HG02623 (cell line): ENCODE measurements around the gene SLBP.
"Not testable (repeated sequence)": the region's sequence is repeated elsewhere in the genome, so short reads cannot be mapped to it uniquely, and the experiment has no call there.

Experiments used
- ATAC-seq: cut with Tn5 transposase; IDR thresholded peaks from one replicate; pipeline ENCODE4 v1.9.1; 2021; ENCODE audit warnings: moderate library complexity; ENCODE audit not compliant: unreplicated experiment

SLBP gene

DNA sequence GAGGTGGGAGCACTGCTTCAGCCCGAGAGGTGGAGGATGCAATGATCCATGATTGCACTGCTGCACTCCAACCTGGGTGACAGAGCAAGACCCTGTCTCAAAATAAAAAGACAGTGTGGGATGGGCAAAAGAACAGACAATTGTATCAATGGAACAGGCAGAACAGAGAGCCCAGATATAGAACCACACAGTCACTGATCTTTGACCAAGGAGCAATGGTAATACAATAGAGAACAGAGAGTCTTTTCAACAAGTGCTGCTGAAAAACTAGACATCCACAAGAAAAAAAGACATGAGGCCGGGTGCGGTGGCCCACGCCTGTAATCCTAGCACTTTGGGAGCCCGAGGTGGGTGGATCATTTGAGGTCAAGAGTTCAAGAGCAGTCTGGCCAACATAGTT lies 33.9 kb downstream of the SLBP start:
- no peak for ATAC-seq

DNA sequence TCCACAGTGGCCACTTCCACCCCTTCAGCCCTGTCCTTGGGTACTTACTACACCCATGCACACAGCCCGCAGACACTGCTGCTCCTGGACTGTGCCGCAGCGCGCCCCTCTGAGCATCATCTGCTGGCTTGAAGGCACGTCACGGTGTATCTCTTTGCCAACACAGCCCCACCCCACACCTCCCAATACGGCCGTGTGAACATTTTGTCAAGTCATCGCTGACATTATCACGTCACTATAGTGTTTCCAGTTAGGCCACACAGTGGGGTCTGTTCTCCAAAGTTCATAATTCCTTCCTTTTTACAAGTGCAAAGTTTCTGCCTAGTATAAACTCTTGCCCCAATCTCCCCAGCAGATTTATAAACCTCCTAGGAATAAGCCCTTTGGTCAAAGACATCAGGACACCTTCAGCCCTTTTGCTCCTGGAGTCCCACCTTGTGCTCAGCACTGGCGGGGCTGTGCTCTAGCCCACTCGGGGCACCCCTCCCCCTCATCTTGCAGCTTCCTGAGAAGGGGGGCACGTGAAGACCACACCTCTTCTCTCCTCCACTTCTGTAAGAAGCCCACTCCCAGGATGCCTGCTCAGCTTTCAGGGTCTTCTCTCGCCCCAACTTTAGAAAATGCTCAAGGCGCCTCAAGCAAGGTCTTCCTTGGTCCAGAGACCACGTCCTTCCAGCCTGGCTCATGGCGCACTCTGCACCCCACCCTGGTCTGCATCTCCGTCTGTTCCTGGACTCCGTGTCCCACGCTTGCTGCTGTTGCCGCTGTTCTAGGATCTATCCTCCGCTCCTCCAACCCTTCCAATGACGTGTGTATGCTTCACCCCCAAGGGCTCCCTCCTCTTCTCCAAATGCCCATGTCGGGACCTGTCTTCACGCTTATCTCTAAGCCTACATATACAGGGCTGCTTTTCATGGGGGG lies 35.3 kb downstream of the SLBP start:
- no peak for ATAC-seq

DNA sequence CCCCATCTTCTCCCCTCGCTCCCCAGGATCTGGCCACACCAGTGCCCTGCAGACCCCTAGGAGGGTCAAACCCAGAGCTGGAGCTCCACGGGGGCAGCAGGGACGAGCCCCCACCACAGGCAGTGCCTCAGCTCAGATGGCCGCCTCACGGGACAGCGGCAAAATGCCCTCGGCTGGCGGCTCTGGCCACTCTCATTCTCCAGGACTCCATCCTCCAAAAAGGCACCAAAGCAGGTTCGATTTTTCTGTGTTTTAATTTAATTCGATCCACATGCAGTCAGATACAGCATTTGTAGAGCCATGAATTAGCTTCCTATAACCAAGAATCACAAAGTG lies 36.3 kb downstream of the SLBP start:
- ATAC-seq: no peak

DNA sequence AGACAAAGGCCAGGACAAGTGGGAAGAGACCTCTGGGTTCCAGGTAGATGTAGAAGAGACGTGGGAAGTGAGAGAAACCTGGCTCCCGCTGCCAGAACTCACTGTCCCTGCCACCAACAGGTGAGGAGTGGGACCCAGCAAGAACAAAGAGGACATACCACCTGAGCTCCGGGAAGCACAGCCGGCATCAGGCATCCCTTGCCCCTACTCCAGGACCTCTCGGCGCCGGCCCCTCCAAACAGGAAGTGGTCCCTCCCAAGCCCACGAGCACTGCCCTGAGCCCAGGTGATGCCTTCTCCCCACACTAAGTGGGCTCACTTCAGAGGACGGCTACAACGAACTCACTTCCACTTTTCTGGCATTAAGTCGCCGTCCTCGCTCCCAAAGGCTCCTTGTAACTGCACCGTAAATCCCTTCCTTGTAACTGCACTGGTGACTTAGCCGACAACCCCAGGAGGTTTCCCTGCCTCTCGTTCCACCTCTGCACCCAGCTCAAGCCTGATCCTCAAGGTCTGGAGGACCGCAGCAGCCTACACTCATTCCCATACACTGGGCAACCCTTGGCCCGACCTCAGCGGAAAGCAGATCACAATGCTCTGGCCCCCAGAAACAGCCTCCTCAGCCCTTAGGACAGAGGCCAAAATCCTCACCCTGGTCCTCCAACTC lies 36.9 kb downstream of the SLBP start:
- no peak for ATAC-seq

DNA sequence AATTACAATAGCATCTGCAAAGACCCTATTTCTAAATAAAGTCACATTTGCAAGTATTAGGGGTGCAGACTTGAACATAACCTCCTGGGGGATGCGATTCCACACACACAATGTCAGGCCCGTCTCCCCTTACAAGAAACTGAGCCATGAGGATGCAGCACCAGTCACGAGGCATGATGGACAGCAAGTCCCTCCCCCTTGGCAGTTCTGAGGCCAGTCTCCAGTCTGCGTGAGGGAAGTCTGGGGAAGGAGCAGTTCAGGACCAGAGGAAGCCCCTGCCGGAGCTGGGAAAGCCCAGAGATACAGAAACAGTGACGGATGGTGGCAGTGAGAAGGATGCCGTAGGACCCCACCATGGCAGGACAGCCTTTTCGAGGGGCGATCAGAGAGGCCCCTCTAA lies 37.4 kb downstream of the SLBP start:
- ATAC-seq: no peak

DNA sequence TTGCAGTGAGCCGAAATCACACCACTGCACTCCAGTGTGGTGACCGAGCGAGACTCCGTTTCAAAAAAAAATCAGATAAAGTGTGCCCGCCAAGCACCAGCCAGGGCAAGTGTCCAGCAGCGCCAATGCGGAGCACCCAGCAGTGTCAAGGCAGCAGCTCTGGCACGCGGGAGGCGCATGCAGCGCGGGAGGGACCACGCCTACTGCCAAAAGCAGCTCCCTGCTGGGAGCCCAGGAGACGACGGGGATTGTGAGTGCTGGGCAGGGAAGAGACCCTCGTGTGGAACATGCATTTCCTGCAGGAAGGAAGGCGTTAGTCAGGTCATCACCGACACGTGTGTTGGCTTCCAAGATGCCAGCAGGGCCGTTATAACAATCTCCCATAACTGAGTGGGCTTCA lies 38.4 kb downstream of the SLBP start:
- no peak for ATAC-seq

DNA sequence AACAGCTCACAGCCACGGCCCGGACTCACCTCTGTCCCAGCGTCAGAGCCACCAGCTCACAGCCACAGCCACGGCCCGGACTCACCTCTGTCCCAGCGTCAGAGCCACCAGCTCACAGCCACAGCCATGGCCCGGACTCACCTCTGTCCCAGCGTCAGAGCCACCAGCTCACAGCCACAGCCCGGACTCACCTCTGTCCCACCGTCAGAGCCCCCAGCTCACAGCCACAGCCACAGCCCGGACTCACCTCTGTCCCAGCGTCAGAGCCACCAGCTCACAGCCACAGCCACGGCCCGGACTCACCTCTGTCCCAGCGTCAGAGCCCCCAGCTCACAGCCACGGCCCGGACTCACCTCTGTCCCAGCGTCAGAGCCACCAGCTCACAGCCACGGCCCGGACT lies 41.1 kb downstream of the SLBP start:
- ATAC-seq: not testable (repeated sequence)

DNA sequence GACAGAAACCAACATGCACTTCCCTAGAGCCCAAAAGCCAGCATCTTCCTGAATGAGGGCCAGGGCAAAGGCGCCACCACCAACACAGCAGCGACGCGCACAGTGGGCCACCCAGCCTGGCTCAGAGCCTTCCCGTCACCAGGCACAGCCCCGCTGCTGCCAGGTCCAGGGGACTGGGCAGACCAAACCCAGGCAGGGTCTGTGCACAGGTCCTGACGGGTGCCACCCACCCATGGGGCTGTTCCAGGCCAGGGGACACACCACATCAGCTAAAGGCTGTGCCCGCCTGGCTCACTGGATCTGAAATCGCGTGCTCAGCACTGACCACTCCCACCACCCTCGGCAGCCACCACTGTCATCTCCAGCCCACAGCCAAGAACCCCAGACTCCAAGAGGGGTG lies 41.8 kb downstream of the SLBP start:
- ATAC-seq: no peak

DNA sequence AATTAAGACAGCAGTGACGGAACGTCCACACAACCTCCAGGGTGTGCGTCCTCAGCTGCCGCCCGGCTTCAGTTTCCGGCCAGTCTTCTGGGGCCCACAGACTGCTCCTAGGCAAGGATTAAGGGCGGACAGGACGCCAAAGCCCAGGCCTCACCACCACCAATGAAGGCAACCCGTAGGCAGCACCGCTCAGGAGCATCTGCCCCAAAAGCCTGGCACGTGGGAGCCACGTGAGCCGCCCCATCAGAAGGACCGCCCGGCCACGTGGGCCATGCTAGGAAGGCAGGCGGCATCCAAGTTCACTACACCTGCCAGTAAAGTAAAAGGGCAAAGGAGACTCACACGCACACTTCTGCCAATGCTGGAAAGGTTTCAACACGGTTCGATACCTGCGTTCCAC lies 42.3 kb downstream of the SLBP start:
- no peak for ATAC-seq

DNA sequence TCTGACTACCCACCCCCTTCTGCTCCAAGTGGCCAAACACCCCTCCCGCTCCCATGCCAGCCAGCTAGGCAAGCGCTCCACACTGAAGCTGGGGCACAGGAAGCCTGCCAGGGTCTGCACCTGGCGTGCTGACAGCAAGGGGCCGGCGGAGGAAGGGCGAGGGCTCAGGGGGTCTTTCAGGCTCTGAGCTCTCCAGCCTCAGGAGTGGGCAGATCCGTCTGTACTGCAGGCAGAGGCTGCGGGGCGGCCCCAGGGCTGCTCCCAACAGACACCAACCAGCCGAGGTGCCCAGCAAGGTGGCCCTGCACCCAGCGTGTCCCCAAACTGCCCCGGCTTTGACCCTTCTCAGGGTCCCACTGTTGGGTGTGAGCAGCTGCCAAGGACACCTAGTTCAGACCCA lies 42.8 kb downstream of the SLBP start:
- no peak for ATAC-seq

DNA sequence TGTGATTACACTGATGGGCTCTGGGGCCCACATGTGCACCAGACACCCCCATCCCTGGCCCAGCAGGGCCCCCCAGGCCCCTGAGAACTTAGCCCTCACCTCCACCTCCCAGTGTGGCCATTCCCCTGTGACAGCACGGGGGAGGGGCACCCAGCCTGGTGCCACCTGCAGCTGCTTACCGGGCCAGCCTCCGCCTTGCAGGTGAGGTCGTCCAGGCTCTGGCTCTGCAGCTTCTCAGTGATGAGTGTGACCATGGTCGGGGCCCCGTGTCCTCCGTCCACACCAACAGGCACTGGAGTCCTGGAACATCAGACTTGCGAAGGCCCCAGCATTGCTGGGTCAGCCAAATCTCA lies 43.7 kb downstream of the SLBP start:
- no peak for ATAC-seq

DNA sequence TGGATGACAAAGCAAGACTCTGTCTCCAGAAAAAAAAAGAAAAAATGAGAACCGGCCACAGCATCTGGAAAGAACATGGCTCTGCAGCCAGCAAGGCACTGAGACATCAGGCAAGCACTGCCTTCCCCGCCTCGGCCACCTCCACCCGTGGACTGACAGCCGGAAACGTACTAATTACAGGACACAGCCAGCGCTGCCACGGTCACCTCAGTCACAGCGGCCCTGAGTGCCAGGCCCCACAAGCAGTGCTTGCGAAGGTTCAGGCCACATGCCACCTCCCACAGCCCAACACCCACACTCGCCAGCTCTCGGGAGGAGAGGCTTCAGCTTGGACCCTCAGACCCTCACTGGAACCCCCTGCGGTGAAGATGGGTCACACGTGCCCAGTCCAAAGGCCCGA lies 44.8 kb downstream of the SLBP start:
- ATAC-seq: no peak

DNA sequence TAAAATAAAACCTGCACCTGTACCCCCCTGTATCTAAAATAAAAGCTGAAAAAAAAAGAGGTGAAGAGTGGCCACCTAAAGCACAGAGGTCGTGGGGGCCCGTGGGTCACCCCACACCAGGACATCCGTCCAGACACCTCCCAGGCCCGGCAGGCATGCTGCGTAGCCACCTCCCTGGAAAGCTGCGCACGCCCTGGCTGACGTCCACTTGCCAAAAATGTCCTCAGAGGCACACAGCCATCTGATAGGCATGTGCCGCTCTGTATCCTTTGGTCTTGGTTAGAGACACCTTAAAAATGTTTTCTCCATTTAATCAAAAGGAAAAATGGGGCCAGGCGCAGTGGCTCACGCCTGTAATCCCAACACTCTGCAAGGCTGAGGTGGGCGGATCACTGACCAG lies 45.7 kb downstream of the SLBP start:
- no peak for ATAC-seq

DNA sequence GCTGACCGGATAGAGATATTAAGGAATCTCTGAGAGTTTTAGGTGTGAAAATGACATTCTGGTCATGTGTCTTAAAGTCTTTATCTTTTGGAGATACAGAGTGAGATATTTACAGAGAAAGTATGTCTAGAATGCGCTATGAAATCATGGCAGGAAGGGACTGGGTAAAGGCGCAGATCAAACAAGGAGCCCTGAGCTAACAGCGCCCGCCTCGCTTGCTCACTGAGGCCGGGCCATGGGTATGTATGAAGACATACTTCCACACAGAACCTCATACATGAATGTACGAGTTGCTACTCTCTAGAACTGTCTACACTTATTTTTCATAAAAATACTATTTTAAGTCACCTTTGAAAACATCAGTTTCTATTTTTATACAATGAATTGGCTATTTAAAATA lies 48.0 kb downstream of the SLBP start:
- ATAC-seq: no peak

DNA sequence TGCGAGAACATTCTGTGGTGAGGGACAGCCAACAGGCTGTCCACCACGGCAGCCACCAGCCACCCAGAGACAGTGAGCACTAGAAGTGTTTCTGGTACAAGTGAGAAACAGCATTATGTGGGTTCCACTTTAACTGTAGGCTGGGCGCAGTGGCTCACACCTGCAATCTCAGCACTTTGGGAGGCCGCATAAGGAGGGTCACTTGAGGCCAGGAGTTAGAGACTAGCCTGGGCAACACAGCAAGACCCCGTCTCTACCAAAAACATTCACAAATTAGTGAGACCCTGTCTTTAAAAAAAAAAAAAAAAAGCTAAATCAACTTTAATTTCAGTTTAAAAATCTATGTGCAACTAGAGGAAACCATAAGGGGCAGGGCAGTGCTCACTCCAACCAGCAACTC lies 48.6 kb downstream of the SLBP start:
- no peak for ATAC-seq

DNA sequence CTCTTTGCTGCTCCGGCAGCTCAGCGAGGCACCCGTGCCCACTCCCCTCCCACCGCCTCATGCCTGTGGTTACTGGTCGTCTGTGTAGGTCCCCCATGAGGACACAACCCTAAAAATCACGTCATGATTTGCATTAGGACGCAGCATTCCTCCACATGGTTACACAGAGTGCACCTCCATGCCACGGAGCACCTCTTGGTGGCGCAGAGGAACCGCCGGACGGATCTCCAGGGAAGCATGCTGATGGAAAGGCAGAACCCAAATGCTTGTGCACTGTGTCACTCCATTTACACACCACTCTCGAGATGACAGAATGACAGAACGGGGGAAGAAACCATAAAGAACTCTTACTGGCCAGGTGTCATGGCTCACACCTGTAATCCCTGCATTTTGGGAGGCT lies 50.4 kb downstream of the SLBP start:
- no peak for ATAC-seq

DNA sequence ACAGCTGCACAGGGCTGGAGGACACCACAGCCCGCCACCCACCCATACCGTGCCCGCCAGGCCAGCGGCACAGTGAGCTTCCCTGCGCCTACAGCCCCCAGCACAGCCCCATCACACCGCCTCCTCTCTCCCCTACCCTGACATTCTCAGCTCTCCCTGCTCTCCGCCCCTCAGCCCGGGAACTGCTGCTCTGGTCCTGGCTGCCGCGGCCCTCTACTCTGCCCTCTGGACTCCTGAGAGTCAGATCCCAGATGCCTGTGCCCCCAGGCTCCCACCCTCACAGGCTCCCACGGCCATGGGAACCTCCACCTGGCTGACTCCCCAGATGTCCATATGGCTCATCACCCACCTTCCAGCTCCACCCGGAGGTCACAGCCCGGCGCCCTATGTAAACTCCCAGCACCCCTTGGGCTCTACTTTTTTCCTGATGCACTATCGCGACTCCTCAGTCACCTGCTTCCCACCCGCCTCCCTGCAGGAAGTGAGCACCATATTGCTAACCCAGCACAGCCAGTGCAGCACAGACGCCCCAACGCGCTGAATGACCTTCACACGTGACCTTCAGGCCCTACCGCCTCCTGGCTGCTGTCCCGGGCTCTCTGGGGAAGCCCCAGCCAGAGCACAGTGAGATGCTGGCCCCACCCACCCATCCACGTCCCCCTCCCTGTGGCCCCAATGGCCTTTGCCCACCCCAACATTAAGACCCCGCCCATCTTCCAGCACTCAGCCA lies 51.0 kb downstream of the SLBP start:
- ATAC-seq: no peak

DNA sequence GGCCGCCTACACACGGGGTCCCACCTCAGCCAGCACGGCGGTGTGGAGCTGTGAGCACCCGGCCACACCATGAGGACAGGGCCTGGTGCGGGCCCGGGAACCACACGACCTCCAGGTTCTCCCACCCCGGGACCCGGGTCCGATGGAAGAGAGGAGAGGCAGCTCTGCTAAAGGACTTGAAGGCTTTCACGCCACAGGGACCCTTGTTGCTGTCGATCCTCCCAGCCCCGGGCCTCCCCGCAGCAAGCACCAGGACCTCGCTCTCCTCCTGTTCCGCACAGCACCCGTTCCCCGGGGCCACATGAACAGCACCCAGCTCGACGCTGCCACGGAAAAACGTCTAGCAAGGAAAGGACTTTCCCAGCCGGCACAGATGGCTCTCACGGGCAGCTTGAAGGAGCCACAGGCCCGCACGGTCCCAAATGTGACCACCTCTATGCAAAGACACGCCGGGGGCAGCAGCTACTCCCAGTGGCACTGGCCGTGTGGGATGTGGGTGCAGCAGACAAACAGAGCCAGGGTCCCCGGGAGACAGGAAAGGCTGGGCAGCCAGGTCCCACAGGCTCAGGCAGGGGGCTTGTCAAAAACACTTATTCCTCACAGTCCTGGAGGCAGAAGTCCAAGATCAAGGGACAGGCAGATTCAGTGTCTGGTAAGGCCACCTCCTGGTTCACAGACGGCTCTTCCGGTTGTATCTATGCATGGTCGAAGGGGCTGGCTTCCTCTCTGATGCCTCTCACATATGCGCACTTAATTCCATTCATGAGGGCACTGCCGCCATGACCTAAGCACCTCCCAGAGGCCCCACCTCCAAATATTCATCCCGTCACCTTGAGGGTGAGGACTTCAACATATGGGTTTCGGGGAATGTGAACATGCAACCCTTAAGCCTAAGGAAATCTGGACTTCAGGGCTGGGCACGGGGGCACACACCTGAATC lies 52.7 kb downstream of the SLBP start:
- no peak for ATAC-seq

DNA sequence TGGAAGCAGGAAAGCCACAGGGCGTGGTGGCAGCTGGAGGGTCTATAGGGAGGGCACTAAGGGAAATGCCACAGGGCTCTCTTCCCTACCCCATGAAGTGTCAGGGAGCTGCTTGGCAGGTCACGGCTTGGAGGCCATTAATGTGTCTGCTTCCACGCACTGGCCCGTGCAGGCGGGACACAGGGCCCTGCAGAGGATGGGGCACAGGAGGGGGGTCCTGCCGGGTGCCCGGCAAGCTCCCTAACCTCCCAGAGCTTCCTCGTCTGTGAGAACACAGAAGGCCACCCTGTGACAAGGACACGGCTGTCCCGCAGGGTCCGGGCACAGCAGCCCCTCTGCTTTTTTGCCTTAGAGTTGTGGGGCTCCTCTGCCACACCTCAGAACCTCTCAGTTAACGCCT lies 53.5 kb downstream of the SLBP start:
- no peak for ATAC-seq

DNA sequence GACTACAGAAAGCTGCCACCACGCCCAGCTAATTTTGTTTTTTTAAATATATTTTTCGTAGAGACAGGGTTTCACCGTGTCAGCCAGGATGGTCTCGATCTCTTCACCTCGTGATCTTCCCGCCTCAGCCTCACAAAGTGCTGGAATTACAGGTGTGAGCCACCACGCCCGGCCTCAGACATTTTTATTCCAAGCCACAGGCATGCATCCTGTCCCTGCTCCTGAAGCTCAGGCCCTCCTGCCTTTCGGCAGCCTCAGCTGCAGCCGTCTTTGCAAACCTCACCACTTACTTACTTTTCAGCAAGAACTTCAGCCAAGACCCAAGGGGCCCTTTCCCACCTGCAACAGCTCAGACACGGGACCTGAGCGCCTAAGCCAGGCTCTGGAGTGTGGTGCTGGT lies 54.0 kb downstream of the SLBP start:
- no peak for ATAC-seq

DNA sequence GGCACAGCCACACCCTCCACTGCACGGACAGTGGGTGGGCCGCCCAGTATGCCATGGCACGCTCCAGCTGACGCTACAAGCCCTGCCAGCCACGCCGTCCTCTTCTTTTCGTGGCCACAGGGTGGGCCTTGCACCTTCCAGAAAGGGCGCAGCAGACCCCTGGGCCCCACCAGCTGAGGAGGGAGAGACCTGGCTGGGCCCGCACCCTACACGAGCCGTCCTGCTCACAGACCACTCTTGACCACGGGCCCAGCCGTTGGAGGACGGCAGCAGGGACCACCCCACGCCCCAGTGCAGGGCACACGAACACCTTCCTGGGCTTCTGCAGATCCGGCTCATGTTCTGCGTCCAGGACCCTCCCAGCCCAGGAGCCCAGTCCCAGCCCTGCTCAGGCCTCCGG lies 55.1 kb downstream of the SLBP start:
- ATAC-seq: no peak
